ENCODE data around the gene SULT4A1.

DNA sequence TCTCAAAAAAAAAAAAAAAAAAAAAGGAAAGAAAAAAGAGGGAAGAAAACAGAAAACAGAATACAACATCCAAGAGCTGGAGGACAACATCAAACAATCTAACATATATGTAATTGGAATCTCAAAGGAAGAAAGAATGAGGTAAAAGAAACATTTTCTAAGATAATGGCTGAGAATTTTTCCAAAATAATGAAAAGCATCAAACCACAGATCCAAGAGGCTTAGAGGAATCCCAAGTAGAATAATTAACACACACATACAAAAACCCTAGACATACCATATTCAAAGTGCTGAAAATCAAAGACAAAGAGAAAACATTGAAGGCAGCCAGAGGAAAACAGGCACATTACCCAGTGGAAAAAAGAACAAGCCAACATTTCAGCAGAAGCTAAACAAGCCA lies 4.9 kb downstream of the SULT4A1 start:
- TF ChIP-seq, protein P1, sequence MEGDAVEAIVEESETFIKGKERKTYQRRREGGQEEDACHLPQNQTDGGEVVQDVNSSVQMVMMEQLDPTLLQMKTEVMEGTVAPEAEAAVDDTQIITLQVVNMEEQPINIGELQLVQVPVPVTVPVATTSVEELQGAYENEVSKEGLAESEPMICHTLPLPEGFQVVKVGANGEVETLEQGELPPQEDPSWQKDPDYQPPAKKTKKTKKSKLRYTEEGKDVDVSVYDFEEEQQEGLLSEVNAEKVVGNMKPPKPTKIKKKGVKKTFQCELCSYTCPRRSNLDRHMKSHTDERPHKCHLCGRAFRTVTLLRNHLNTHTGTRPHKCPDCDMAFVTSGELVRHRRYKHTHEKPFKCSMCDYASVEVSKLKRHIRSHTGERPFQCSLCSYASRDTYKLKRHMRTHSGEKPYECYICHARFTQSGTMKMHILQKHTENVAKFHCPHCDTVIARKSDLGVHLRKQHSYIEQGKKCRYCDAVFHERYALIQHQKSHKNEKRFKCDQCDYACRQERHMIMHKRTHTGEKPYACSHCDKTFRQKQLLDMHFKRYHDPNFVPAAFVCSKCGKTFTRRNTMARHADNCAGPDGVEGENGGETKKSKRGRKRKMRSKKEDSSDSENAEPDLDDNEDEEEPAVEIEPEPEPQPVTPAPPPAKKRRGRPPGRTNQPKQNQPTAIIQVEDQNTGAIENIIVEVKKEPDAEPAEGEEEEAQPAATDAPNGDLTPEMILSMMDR (IDR thresholded peaks at IDR 0.05) = no peak
- no peak for TF ChIP-seq POLR2A (IDR thresholded peaks at IDR 0.05)

Measured in testis (tissue), 2 donors.